HepG2 (cell line): Measurements from ENCODE around the gene LENG1. TPM values are rescaled to one million over a fixed set of nuclear protein-coding genes. Genes with fewer than 3 reads are reported as not detected.

Experiments
- CREB3 ChIP-seq: sonication (generic); formaldehyde crosslinking; IDR thresholded peaks from 2 replicates; pipeline ENCODE4 v1.5.0; 2020; ENCODE audit warnings: missing genetic modification reagents
- ELF4 ChIP-seq: sonication (generic); formaldehyde crosslinking; IDR thresholded peaks from 2 replicates; pipeline ENCODE4 v1.5.0; 2020; ENCODE audit warnings: missing genetic modification reagents, mild to moderate bottlenecking, moderate library complexity, borderline replicate concordance
- HES4 ChIP-seq: sonication (generic); formaldehyde crosslinking; IDR thresholded peaks from 2 replicates; pipeline ENCODE4 v1.9.0; 2021; ENCODE audit warnings: mild to moderate bottlenecking, missing genetic modification reagents, borderline replicate concordance
- KMT2B ChIP-seq: IDR thresholded peaks from 2 replicates; pipeline ENCODE4 v1.6.1; 2016; ENCODE audit warnings: missing genetic modification reagents, missing compliant biosample characterization
- SNAI1 ChIP-seq: sonication (generic); formaldehyde crosslinking; IDR thresholded peaks from 2 replicates; pipeline ENCODE4 v1.5.0; 2020; ENCODE audit warnings: mild to moderate bottlenecking, missing genetic modification reagents, borderline replicate concordance
- TERF1 ChIP-seq: sonication (generic); formaldehyde crosslinking; IDR thresholded peaks from 2 replicates; pipeline ENCODE4 v1.8.0; 2022; ENCODE audit warnings: mild to moderate bottlenecking, missing genetic modification reagents, moderate library complexity
- ZBTB25 ChIP-seq: IDR thresholded peaks from 2 replicates; pipeline ENCODE4 v1.6.1; 2018; ENCODE audit warnings: missing genetic modification reagents
- ZNF614 ChIP-seq: IDR thresholded peaks from 2 replicates; pipeline ENCODE4 v1.6.1; 2018; ENCODE audit warnings: missing biosample characterization, missing genetic modification reagents, inconsistent platforms, borderline replicate concordance
- ZNF616 ChIP-seq: sonication (generic); formaldehyde crosslinking; IDR thresholded peaks from 2 replicates; pipeline ENCODE4 v1.5.0; 2020; ENCODE audit warnings: low read depth, mild to moderate bottlenecking, missing genetic modification reagents
- ZNF713 ChIP-seq: sonication (generic); formaldehyde crosslinking; IDR thresholded peaks from 2 replicates; pipeline ENCODE4 v1.4.0; 2020; ENCODE audit warnings: mild to moderate bottlenecking, missing genetic modification reagents
- polyA plus RNA-seq, 8 experiments: library from polyadenylated mRNA; depleted of rRNA in 3 of 8; stranded (reverse) in 7 of 8; unstranded in 1 of 8; fragments of >200 nt; fragmentation: Illumina TruSeq in 4 of 8; extraction: Trizol in 4 of 8; gene quantifications; 2 replicates each; pipeline versions ENCODE4 v1.2.1 to v1.2.3, GENCODE V29; 2011 to 2016; ENCODE audit warnings: low read depth in 4 of 8, missing spikeins in 1 of 8, mixed read lengths in 1 of 8; ENCODE audit not compliant: insufficient read depth in 1 of 8
- total RNA-seq, 5 experiments: library from RNA; depleted of rRNA; stranded (reverse); fragments of >200 nt; fragmentation: Illumina TruSeq; extraction: Trizol; gene quantifications; 2 replicates each; pipeline ENCODE4 v1.2.3, GENCODE V29; 2016; ENCODE audit warnings: low read depth in 1 of 5
- TF ChIP-seq, protein P1 (sequence below): sonication (generic); formaldehyde crosslinking; IDR thresholded peaks from 2 replicates; pipeline ENCODE4 v1.8.0; 2022; ENCODE audit warnings: missing genetic modification reagents, mild to moderate bottlenecking, inconsistent platforms, borderline replicate concordance
- TF ChIP-seq, protein P2 (sequence below): sonication (generic); formaldehyde crosslinking; IDR thresholded peaks from 2 replicates; pipeline ENCODE4 v1.4.0; 2020; ENCODE audit warnings: mild to moderate bottlenecking, low read depth, missing genetic modification reagents
- TF ChIP-seq, protein P3 (sequence below): sonication (generic); formaldehyde crosslinking; IDR thresholded peaks from 2 replicates; pipeline ENCODE4 v1.9.0; 2021; ENCODE audit warnings: missing genetic modification reagents, mild to moderate bottlenecking, borderline replicate concordance
- TF ChIP-seq, protein P4 (sequence below): fragments of 450-650 bp; IDR thresholded peaks from 2 replicates; pipeline ENCODE4 v1.6.1; 2017
- TF ChIP-seq, protein P5 (sequence below): sonication (generic); formaldehyde crosslinking; IDR thresholded peaks from 2 replicates; pipeline ENCODE4 v1.4.0; 2020; ENCODE audit warnings: missing genetic modification reagents
- TF ChIP-seq, protein P6 (sequence below): sonication (generic); formaldehyde crosslinking; conservative IDR thresholded peaks from 2 replicates; pipeline ENCODE4 v1.5.0; 2020; ENCODE audit warnings: missing genetic modification reagents

The LENG1 gene
- total and polyA plus RNA-seq, 2 of the 13 experiments (the other 11 are each of a cell fraction or from before 2014, with no cell fraction given): 1.8 to 3.8 TPM

DNA sequence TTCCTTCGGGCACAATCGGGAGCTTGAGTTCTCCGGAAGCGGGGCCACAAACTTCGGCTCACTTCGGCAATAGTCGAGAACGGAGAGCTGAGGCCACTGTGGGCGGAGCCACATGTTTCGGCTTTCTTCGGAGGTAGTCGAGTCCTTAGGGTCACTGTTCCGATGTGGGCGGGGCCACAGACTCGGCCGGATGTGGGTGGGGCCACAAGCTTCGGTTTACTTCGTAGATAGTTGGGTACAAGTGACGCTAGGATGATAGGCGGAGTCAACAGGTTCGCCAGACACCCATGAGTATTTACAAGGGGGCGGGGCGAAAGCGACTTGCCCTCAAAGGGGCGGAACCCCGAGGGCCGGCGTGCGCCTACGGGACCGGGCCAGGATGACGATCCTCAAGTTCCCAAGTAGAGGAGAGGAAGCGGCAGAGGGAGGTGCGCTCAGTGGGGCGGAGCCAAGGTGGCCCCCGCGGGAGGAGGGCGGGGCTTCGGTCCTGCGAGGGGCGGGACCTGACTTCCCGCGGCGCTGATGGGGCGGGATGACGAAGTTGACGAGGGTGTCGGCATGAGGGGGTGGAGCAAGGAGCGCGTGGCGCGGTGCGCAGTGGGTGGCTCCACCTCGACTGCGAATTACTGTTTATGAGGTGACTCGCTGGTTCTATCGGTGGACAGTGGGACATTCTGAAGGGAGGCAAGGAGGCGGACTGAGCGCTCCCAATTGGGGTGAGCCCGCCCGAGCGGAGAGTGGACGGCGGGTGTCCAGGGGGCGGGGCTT, 30.4 kb upstream of the LENG1 start (continued):
- TF ChIP-seq TERF1 (CRISPR knock-in tag) (no peak), ELF4 (0 out of 2 replicates have a peak, but pooled peaks have one; percentile 7), KMT2B (CRISPR knock-in tag) (no peak), CREB3 (CRISPR knock-in tag) (no peak), ZNF616 (CRISPR knock-in tag) (0 out of 2 replicates have a peak, but pooled peaks have one; percentile 73), ZBTB25 (0 out of 2 replicates have a peak, but pooled peaks have one; percentile 11), SNAI1 (CRISPR knock-in tag) (no peak), ZNF614 (CRISPR knock-in tag) (no peak), HES4 (CRISPR knock-in tag) (no peak), ZNF713 (no peak)
- TF ChIP-seq, protein P1, sequence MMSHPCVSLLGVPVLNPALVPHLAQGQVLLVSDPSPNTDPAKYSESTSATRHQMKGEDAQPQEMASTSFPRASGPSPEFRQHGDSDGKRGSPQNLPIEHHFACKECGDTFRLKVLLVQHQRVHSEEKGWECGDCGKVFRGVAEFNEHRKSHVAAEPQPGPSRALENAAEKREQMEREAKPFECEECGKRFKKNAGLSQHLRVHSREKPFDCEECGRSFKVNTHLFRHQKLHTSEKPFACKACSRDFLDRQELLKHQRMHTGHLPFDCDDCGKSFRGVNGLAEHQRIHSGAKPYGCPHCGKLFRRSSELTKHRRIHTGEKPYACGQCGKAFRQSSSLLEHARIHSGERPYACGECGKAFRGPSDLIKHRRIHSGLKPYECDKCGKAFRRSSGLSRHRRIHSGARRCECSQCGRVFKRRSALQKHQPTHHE (CRISPR knock-in tag): no peak
- TF ChIP-seq, protein P2, sequence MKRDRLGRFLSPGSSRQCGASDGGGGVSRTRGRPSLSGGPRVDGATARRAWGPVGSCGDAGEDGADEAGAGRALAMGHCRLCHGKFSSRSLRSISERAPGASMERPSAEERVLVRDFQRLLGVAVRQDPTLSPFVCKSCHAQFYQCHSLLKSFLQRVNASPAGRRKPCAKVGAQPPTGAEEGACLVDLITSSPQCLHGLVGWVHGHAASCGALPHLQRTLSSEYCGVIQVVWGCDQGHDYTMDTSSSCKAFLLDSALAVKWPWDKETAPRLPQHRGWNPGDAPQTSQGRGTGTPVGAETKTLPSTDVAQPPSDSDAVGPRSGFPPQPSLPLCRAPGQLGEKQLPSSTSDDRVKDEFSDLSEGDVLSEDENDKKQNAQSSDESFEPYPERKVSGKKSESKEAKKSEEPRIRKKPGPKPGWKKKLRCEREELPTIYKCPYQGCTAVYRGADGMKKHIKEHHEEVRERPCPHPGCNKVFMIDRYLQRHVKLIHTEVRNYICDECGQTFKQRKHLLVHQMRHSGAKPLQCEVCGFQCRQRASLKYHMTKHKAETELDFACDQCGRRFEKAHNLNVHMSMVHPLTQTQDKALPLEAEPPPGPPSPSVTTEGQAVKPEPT (CRISPR knock-in tag): no peak
- TF ChIP-seq, protein P3, sequence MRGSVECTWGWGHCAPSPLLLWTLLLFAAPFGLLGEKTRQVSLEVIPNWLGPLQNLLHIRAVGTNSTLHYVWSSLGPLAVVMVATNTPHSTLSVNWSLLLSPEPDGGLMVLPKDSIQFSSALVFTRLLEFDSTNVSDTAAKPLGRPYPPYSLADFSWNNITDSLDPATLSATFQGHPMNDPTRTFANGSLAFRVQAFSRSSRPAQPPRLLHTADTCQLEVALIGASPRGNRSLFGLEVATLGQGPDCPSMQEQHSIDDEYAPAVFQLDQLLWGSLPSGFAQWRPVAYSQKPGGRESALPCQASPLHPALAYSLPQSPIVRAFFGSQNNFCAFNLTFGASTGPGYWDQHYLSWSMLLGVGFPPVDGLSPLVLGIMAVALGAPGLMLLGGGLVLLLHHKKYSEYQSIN (CRISPR knock-in tag): no peak
- TF ChIP-seq, protein P4, sequence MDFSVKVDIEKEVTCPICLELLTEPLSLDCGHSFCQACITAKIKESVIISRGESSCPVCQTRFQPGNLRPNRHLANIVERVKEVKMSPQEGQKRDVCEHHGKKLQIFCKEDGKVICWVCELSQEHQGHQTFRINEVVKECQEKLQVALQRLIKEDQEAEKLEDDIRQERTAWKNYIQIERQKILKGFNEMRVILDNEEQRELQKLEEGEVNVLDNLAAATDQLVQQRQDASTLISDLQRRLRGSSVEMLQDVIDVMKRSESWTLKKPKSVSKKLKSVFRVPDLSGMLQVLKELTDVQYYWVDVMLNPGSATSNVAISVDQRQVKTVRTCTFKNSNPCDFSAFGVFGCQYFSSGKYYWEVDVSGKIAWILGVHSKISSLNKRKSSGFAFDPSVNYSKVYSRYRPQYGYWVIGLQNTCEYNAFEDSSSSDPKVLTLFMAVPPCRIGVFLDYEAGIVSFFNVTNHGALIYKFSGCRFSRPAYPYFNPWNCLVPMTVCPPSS: no peak
- TF ChIP-seq, protein P5, sequence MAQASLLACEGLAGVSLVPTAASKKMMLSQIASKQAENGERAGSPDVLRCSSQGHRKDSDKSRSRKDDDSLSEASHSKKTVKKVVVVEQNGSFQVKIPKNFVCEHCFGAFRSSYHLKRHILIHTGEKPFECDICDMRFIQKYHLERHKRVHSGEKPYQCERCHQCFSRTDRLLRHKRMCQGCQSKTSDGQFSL (CRISPR knock-in tag): 0 out of 2 replicates have a peak, but pooled peaks have one; percentile 37
- TF ChIP-seq, protein P6, sequence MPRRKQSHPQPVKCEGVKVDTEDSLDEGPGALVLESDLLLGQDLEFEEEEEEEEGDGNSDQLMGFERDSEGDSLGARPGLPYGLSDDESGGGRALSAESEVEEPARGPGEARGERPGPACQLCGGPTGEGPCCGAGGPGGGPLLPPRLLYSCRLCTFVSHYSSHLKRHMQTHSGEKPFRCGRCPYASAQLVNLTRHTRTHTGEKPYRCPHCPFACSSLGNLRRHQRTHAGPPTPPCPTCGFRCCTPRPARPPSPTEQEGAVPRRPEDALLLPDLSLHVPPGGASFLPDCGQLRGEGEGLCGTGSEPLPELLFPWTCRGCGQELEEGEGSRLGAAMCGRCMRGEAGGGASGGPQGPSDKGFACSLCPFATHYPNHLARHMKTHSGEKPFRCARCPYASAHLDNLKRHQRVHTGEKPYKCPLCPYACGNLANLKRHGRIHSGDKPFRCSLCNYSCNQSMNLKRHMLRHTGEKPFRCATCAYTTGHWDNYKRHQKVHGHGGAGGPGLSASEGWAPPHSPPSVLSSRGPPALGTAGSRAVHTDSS (CRISPR knock-in tag): no peak
